A549 (cell line): ENCODE measurements around the gene SELENOI. TPM values are rescaled to one million over a fixed set of nuclear protein-coding genes. Genes with fewer than 3 reads are reported as not detected.
A peak's percentile ranks its signal among the peaks of the same experiment; 100 is the strongest.

Experiments
- ATAC-seq, 2 experiments: fragments of 200-7000 bp in 1 of 2; fragments of >200 bp in 1 of 2; cut with Nextera tagmentation in 1 of 2; cut with Tn5 transposase in 1 of 2; 3 replicates each; pipeline versions ENCODE4 v1.8.0 to v1.9.1; 2018 to 2020; ENCODE audit warnings: mild to moderate bottlenecking in 1 of 2, moderate library complexity in 1 of 2
- CTCF ChIA-PET: fragments of 300-600 bp; sonication (Branson Sonifier 250); formaldehyde crosslinking; extraction: SDS; loops from one replicate; lab custom pipeline; 2021; ENCODE audit warnings: antibody characterized with exemption, inconsistent platforms; lab: Yijun Ruan, JAX
- POLR2A ChIA-PET: fragments of 350-600 bp; formaldehyde crosslinking; extraction: SDS; loops from one replicate; lab custom pipeline; 2021; ENCODE audit warnings: antibody characterized with exemption, inconsistent platforms; lab: Yijun Ruan, JAX
- DNase-seq, 2 experiments: peaks; one replicate each; pipeline versions ENCODE4 v3.0.0 to v3.0.0-alpha.2; 2011 to 2016; ENCODE audit warnings: low read depth in 1 of 2, low spot score in 1 of 2
- FAIRE-seq: peaks from 2 replicates; lab custom pipeline; 2011; peaks lifted over from hg19 to GRCh38; lab: Jason Lieb, UNC
- H3K27ac ChIP-seq, 2 experiments: fragments of >200 bp; sonication (Bioruptor Twin); formaldehyde crosslinking; 3 replicates each; pipeline ENCODE4 v1.5.1; 2016 to 2017
- H3K4me1 ChIP-seq: fragments of >200 bp; sonication (Bioruptor Twin); formaldehyde crosslinking; 3 replicates; pipeline ENCODE4 v1.6.1; 2016
- H3K4me2 ChIP-seq: fragments of >200 bp; sonication (Bioruptor Twin); formaldehyde crosslinking; 3 replicates; pipeline ENCODE4 v1.6.1; 2016
- H3K4me3 ChIP-seq: fragments of >200 bp; sonication (Bioruptor Twin); formaldehyde crosslinking; 3 replicates; pipeline ENCODE4 v1.5.1; 2016
- H3K9me3 ChIP-seq: fragments of >200 bp; sonication (Bioruptor Twin); formaldehyde crosslinking; 3 replicates; pipeline ENCODE4 v1.6.1; 2016
- CBX8 ChIP-seq: fragments of 200-600 bp; sonication (generic); IDR thresholded peaks from 2 replicates; pipeline ENCODE4 v1.6.1; 2016
- EP300 ChIP-seq, 2 experiments: fragments of >200 bp; sonication (Bioruptor Twin); formaldehyde crosslinking; IDR thresholded peaks; 2 replicates in 1 of 2; 3 replicates in 1 of 2; pipeline ENCODE4 v1.6.1; 2016 to 2017
- FOXS1 ChIP-seq: fragments of 250-450 bp; sonication (Bioruptor Pico); IDR thresholded peaks from 2 replicates; pipeline ENCODE4 v1.5.0; 2020; ENCODE audit warnings: mild to moderate bottlenecking, moderate library complexity
- GATA3 ChIP-seq: IDR thresholded peaks from 2 replicates; pipeline ENCODE4 v1.6.1; 2012; ENCODE audit warnings: borderline replicate concordance
- HOXB5 ChIP-seq: fragments of 250-450 bp; sonication (Bioruptor Pico); IDR thresholded peaks from 2 replicates; pipeline ENCODE4 v1.5.0; 2020; ENCODE audit warnings: mild to moderate bottlenecking, moderate library complexity
- JUN ChIP-seq, 2 experiments: fragments of >200 bp; sonication (Bioruptor Twin); formaldehyde crosslinking; IDR thresholded peaks; 2 replicates in 1 of 2; 3 replicates in 1 of 2; pipeline ENCODE4 v1.6.1; 2016 to 2017
- MAFK ChIP-seq: fragments of 450-650 bp; IDR thresholded peaks from 2 replicates; pipeline ENCODE4 v1.6.1; 2014; ENCODE audit not compliant: partially characterized antibody
- MAZ ChIP-seq: fragments of 150-350 bp; IDR thresholded peaks from 2 replicates; pipeline ENCODE4 v1.6.1; 2014; ENCODE audit warnings: antibody characterized with exemption, low read depth, low read length, borderline replicate concordance
- NR3C1 ChIP-seq: fragments of >200 bp; sonication (Bioruptor Twin); formaldehyde crosslinking; IDR thresholded peaks from 3 replicates; pipeline ENCODE4 v1.6.1; 2017
- PHF8 ChIP-seq: fragments of 200-600 bp; sonication (generic); IDR thresholded peaks from 2 replicates; pipeline ENCODE4 v1.6.1; 2016; ENCODE audit warnings: low read depth, mild to moderate bottlenecking, antibody characterized with exemption, moderate library complexity, borderline replicate concordance
- POLR2AphosphoS2 ChIP-seq: conservative IDR thresholded peaks from 2 replicates; pipeline ENCODE4 v1.6.1; 2012; ENCODE audit warnings: low read length, improper control_type of control experiment, inconsistent platforms
- SMC3 ChIP-seq: fragments of >200 bp; sonication (Bioruptor Twin); formaldehyde crosslinking; IDR thresholded peaks from 3 replicates; pipeline ENCODE4 v1.6.1; 2018; ENCODE audit warnings: inconsistent platforms
- TFCP2L1 ChIP-seq: fragments of 250-450 bp; sonication (Bioruptor Pico); IDR thresholded peaks from 2 replicates; pipeline ENCODE4 v1.5.0; 2021; ENCODE audit warnings: mild to moderate bottlenecking
- TP53 ChIP-seq: fragments of 250-450 bp; sonication (Bioruptor Pico); IDR thresholded peaks from 2 replicates; pipeline ENCODE4 v1.5.0; 2021; ENCODE audit warnings: mild to moderate bottlenecking, moderate library complexity
- ZFP36 ChIP-seq: fragments of 450-650 bp; IDR thresholded peaks from 2 replicates; pipeline ENCODE4 v1.6.1; 2014; ENCODE audit warnings: borderline replicate concordance; ENCODE audit not compliant: partially characterized antibody
- ZNF302 ChIP-seq: fragments of 250-450 bp; sonication (Bioruptor Pico); IDR thresholded peaks from 2 replicates; pipeline ENCODE4 v1.9.0; 2021; ENCODE audit warnings: inconsistent platforms, mild to moderate bottlenecking, moderate library complexity
- WGBS: methylation state at CpG from one replicate; pipeline ENCODE4 v1.1.6; 2017; ENCODE audit errors: missing lambda C conversion rate; 5-methylcytosine and 5-hydroxymethylcytosine counted together
- polyA plus RNA-seq, 4 experiments: library from polyadenylated mRNA; depleted of rRNA in 3 of 4; stranded (reverse); fragments of >200 nt; fragmentation: RNase III in 1 of 4; extraction: RNeasy Plus Mini Kit Qiagen cat#74134 plus additional on column Dnase treatment in 1 of 4; gene quantifications; 2 replicates in 3 of 4; 3 replicates in 1 of 4; pipeline ENCODE4 v1.2.3, GENCODE V29; 2011 to 2017
- TF ChIP-seq, protein P1 (sequence below): fragments of >200 bp; sonication (Bioruptor Twin); formaldehyde crosslinking; IDR thresholded peaks from 3 replicates; pipeline ENCODE4 v1.6.1; 2016
- TF ChIP-seq, protein P2 (sequence below): IDR thresholded peaks from 2 replicates; pipeline ENCODE4 v1.6.1; 2012
- TF ChIP-seq, protein P3 (sequence below): fragments of 250-450 bp; sonication (Bioruptor Pico); IDR thresholded peaks from 2 replicates; pipeline ENCODE4 v1.5.0; 2020; ENCODE audit warnings: low read depth, mild to moderate bottlenecking, moderate library complexity
- TF ChIP-seq, protein P4 (sequence below): fragments of >200 bp; sonication (Bioruptor Twin); formaldehyde crosslinking; IDR thresholded peaks from 2 replicates; pipeline ENCODE4 v1.6.1; 2016
- TF ChIP-seq, protein P5 (sequence below): fragments of 200-600 bp; sonication (generic); IDR thresholded peaks from 2 replicates; pipeline ENCODE4 v1.6.1; 2016; ENCODE audit warnings: antibody characterized with exemption, mild to moderate bottlenecking, moderate library complexity

The SELENOI gene
- polyA plus RNA-seq, 2 of the 4 experiments (the other 2 are of a cell fraction) = 18.2 to 38.7 TPM

DNA sequence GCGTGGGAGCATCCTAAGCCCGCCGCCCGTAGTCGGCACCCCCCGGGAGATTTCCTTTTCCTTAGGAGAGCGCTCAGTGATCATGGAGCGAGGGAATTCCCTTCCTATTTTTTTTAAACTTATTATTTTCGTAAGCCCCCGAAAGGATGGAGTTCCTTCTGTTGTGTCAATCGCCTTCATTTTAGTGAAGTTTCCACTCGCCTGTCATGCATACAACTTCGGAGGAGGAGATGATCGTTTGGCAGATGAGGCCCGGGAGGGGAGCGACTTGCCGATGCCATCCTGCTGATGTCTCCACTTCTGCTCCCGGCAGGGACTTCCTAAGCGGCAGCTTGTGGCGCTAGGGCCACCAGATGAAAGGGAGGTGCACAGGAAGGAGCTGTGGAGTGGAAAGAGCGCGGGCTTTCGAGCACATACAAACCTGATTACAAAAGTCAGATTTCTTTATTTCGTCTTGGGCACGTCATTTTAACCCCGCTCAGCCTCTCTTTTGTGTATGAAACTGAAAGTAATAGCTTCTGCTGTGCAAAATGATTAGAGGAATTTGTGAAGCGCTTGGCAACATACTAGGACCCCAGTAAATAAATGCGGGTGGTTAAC lies 611 bp downstream of the SELENOI start, which contains the start of gene ADGRF3:
TSS of gene ADGRF3 (minus strand) at position 336 of the 600 bp plus-strand sequence. CDS start 555 bp downstream, outside the sequence.
- WGBS = 2% methylated on average over 28 of the region's 28 CpGs
- CTCF ChIA-PET = interaction anchor here (0.6 to 1.9 kb wide), 7 partner anchors 10 to 231 kb away, joined by 3 to 6 read pairs (median 4); no protein-coding TSS in a partner anchor
- no peaks in the 10 kb centered on the region for H3K9me3 ChIP-seq
- H3K27ac ChIP-seq = peak within 1 kb of the TSS; percentile 88 to 95
- no peak for FAIRE-seq
- H3K4me2 ChIP-seq = peak within 1 kb of the TSS; percentile 90
- peak within 1 kb of the TSS; percentile 76 for H3K4me3 ChIP-seq
- ATAC-seq = peak; percentile 38 to 54
- H3K4me1 ChIP-seq = peaks cover 39% of the 10 kb centered on the region
- TF ChIP-seq JUN (IDR thresholded peaks at IDR 0.05) (no peak), PHF8 (0 out of 2 replicates have a peak, but pooled peaks have one; percentile 8), TFCP2L1 (CRISPR knock-in tag) (no peak), TP53 (CRISPR knock-in tag) (no peak), MAFK (no peak), NR3C1 (no peak)
- TF ChIP-seq, protein P1, sequence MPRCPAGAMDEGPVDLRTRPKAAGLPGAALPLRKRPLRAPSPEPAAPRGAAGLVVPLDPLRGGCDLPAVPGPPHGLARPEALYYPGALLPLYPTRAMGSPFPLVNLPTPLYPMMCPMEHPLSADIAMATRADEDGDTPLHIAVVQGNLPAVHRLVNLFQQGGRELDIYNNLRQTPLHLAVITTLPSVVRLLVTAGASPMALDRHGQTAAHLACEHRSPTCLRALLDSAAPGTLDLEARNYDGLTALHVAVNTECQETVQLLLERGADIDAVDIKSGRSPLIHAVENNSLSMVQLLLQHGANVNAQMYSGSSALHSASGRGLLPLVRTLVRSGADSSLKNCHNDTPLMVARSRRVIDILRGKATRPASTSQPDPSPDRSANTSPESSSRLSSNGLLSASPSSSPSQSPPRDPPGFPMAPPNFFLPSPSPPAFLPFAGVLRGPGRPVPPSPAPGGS = no peak
- TF ChIP-seq, protein P2, sequence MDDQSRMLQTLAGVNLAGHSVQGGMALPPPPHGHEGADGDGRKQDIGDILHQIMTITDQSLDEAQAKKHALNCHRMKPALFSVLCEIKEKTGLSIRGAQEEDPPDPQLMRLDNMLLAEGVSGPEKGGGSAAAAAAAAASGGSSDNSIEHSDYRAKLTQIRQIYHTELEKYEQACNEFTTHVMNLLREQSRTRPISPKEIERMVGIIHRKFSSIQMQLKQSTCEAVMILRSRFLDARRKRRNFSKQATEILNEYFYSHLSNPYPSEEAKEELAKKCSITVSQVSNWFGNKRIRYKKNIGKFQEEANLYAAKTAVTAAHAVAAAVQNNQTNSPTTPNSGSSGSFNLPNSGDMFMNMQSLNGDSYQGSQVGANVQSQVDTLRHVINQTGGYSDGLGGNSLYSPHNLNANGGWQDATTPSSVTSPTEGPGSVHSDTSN = no peak
- POLR2A ChIA-PET = interaction anchor here (3.1 kb wide), 1 partner anchor 102 kb away, joined by 18 read pairs; the partner anchor contains the start of genes HADHA and HADHB
- DNase-seq = peak in 1 of 2 experiments; percentile 57

DNA sequence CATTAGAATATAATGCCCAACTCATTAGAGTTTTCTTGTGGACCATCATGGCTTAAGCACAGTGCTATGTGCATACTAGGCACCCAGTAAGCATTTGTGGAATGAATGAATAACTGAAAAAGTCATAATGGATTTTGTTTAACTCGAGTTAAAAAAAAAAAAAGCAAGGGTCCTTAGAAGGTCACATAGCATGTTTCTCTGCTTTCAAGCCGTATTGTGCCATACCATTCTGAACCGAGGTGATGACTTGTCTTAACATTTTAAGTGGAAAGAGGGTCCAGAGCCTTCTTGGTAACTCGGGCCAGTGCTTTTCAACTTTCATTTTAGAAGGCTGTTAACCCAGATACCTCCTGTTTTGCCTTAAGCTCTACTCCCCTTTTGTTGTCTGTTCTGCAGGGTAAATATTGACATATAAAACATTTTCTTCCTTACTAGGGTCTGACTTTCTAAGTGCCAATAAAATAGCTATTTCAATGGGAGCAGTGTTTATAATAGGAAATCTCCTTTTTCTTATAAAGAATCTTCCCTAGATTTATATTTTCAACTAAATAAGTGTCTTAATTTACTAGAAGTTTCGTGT lies 1.4 kb downstream of the SELENOI start:
- FAIRE-seq (no peak), DNase-seq (no peak), ATAC-seq (no peak)
- H3K27ac ChIP-seq = peak overlapping the region; percentile 78 to 95
- H3K9me3 ChIP-seq = no peaks in the 10 kb centered on the region
- ChIA-PET POLR2A (interaction anchor here (3.1 kb wide), 1 partner anchor 102 kb away, joined by 18 read pairs; the partner anchor contains the start of genes HADHA and HADHB), CTCF (interaction anchor here (0.7 to 1.9 kb wide), 6 partner anchors 9 to 231 kb away, joined by 3 to 6 read pairs (median 4); no protein-coding TSS in a partner anchor)
- WGBS = 6% methylated on average over 5 of the region's 5 CpGs
- TF ChIP-seq NR3C1 = no peak
- TF ChIP-seq, protein P3, sequence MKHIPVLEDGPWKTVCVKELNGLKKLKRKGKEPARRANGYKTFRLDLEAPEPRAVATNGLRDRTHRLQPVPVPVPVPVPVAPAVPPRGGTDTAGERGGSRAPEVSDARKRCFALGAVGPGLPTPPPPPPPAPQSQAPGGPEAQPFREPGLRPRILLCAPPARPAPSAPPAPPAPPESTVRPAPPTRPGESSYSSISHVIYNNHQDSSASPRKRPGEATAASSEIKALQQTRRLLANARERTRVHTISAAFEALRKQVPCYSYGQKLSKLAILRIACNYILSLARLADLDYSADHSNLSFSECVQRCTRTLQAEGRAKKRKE (CRISPR knock-in tag) = no peak
- TF ChIP-seq ZNF302 (CRISPR knock-in tag) = no peak
- TF ChIP-seq MAZ = no peak
- no peak for TF ChIP-seq ZFP36
- no peak for TF ChIP-seq SMC3
- TF ChIP-seq POLR2AphosphoS2 = no peak
- peak overlapping the region; percentile 76 for H3K4me3 ChIP-seq
- peaks cover 39% of the 10 kb centered on the region for H3K4me1 ChIP-seq
- peak overlapping the region; percentile 90 for H3K4me2 ChIP-seq

DNA sequence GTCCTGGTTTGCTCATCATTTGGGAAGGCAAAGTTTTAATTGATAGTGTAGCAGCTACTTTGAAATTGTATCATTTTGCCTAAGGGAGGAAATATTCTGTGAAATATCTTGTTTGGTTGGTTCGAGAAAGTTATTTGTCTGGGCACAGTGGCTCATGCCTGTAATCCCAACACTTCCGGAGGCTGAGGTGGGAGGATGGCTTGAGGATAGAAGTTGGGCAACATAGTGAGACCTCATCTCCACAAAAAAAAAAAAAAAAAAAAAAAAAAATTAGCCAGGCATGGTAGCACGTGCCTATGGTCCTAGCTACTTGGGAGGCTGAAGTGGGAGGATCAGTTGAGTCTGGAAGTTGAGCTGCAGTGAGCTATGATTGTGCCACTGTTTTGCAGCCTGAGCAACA lies 3.7 kb downstream of the SELENOI start:
- DNase-seq = no peak
- H3K4me3 ChIP-seq = no peak overlapping the region
- no peak for FAIRE-seq
- POLR2A ChIA-PET = interaction anchor here (0.7 kb wide), 1 partner anchor 123 kb away, joined by 3 read pairs; no protein-coding TSS in a partner anchor
- H3K4me2 ChIP-seq = no peak overlapping the region
- no peak overlapping the region for H3K27ac ChIP-seq
- WGBS = 86% methylated on average over 3 of the region's 3 CpGs
- peaks cover 37% of the 10 kb centered on the region for H3K4me1 ChIP-seq
- no peak for ATAC-seq
- TF ChIP-seq CBX8 (no peak), EP300 (IDR thresholded peaks at IDR 0.05) (no peak), MAZ (no peak), HOXB5 (CRISPR knock-in tag) (no peak), FOXS1 (CRISPR knock-in tag) (no peak), GATA3 (no peak)
- TF ChIP-seq, protein P4, sequence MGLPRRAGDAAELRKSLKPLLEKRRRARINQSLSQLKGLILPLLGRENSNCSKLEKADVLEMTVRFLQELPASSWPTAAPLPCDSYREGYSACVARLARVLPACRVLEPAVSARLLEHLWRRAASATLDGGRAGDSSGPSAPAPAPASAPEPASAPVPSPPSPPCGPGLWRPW = no peak
- TF ChIP-seq, protein P5, sequence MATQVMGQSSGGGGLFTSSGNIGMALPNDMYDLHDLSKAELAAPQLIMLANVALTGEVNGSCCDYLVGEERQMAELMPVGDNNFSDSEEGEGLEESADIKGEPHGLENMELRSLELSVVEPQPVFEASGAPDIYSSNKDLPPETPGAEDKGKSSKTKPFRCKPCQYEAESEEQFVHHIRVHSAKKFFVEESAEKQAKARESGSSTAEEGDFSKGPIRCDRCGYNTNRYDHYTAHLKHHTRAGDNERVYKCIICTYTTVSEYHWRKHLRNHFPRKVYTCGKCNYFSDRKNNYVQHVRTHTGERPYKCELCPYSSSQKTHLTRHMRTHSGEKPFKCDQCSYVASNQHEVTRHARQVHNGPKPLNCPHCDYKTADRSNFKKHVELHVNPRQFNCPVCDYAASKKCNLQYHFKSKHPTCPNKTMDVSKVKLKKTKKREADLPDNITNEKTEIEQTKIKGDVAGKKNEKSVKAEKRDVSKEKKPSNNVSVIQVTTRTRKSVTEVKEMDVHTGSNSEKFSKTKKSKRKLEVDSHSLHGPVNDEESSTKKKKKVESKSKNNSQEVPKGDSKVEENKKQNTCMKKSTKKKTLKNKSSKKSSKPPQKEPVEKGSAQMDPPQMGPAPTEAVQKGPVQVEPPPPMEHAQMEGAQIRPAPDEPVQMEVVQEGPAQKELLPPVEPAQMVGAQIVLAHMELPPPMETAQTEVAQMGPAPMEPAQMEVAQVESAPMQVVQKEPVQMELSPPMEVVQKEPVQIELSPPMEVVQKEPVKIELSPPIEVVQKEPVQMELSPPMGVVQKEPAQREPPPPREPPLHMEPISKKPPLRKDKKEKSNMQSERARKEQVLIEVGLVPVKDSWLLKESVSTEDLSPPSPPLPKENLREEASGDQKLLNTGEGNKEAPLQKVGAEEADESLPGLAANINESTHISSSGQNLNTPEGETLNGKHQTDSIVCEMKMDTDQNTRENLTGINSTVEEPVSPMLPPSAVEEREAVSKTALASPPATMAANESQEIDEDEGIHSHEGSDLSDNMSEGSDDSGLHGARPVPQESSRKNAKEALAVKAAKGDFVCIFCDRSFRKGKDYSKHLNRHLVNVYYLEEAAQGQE = no peak
- CTCF ChIA-PET = interaction anchor here (1.4 to 1.5 kb wide), 2 partner anchors 20 to 399 kb away, joined by 3 to 5 read pairs; no protein-coding TSS in a partner anchor
- no peaks in the 10 kb centered on the region for H3K9me3 ChIP-seq
